HG02981 (cell line): ENCODE results near the gene EGR2.
"Not testable (repeated sequence)": the region's sequence is repeated elsewhere in the genome, so short reads cannot be mapped to it uniquely, and the experiment has no call there.

Experiments
- ATAC-seq: cut with Tn5 transposase; IDR thresholded peaks from one replicate; pipeline ENCODE4 v1.9.1; 2021; ENCODE audit warnings: mild to moderate bottlenecking, moderate library complexity; ENCODE audit not compliant: unreplicated experiment

EGR2 gene

GRCh38 chr10:62795762-62796161 lies 20.4 kb downstream of the EGR2 start:
- no peak for ATAC-seq

GRCh38 chr10:62795100-62795499 lies 21.1 kb downstream of the EGR2 start:
- no peak for ATAC-seq

- ATAC-seq: no peak
These were observed 21.9 kb downstream of the EGR2 start for GRCh38 chr10:62794306-62794705.

- no peak for ATAC-seq
These were observed 23.9 kb downstream of the EGR2 start for GRCh38 chr10:62792261-62792660.

GRCh38 chr10:62790571-62790970 lies 25.6 kb downstream of the EGR2 start:
- no peak for ATAC-seq

- no peak for ATAC-seq
These were observed 26.1 kb downstream of the EGR2 start for GRCh38 chr10:62790019-62790555.

GRCh38 chr10:62788861-62789467 lies 27.2 kb downstream of the EGR2 start:
- ATAC-seq: no peak

- ATAC-seq: not testable (repeated sequence)
These were observed 27.9 kb downstream of the EGR2 start for GRCh38 chr10:62788285-62788684.

GRCh38 chr10:62784537-62784936 lies 31.6 kb downstream of the EGR2 start:
- ATAC-seq: not testable (repeated sequence)

- peak; percentile 91 for ATAC-seq
These were observed 36.5 kb downstream of the EGR2 start for GRCh38 chr10:62779487-62780248.

- peak; percentile 52 for ATAC-seq
These were observed 38.0 kb downstream of the EGR2 start for GRCh38 chr10:62778125-62778524.

- no peak for ATAC-seq
These were observed 43.8 kb downstream of the EGR2 start for GRCh38 chr10:62772186-62772974.

GRCh38 chr10:62769574-62770242 lies 46.5 kb downstream of the EGR2 start:
- peak; percentile 78 for ATAC-seq

- ATAC-seq: no peak
These were observed 49.8 kb downstream of the EGR2 start for GRCh38 chr10:62766386-62766785.

- no peak for ATAC-seq
These were observed 50.4 kb downstream of the EGR2 start for GRCh38 chr10:62765726-62766125.

GRCh38 chr10:62764011-62764410 lies 52.2 kb downstream of the EGR2 start:
- no peak for ATAC-seq

- ATAC-seq: no peak
These were observed 53.0 kb downstream of the EGR2 start for GRCh38 chr10:62763155-62763554.
